Panc1 (cell line): ENCODE data around the gene MNT. TPM values are rescaled to one million over a fixed set of nuclear protein-coding genes. Genes with fewer than 3 reads are reported as not detected.

ENCODE experiments used
- ATAC-seq: fragments of 200-7000 bp; cut with Tn5 transposase; 2 replicates; pipeline ENCODE4 v1.9.1; 2020; ENCODE audit warnings: mild to moderate bottlenecking, moderate library complexity
- BruUV-seq: library from RNA; stranded (reverse); fragments of 400-500 nt; replicated peaks from 2 replicates; lab custom pipeline; 2021; lab: Mats Ljungman, UMichigan
- CTCF ChIA-PET: fragments of 300-600 bp; sonication (Branson Sonifier 250); formaldehyde crosslinking; loops from one replicate; lab custom pipeline; 2022; ENCODE audit warnings: antibody characterized with exemption; lab: Charles Lee
- POLR2A ChIA-PET: fragments of 300-600 bp; sonication (Branson Sonifier 250); formaldehyde crosslinking; loops from one replicate; lab custom pipeline; 2022; ENCODE audit warnings: antibody characterized with exemption; lab: Charles Lee
- DNase-seq: peaks from one replicate; pipeline ENCODE4 v3.0.0-alpha.2; 2010; ENCODE audit warnings: low read depth, low spot score
- H3K27ac ChIP-seq: 2 replicates; pipeline ENCODE4 v1.5.1; 2011; ENCODE audit warnings: mild to moderate bottlenecking, low read length, inconsistent platforms
- H3K27me3 ChIP-seq: fragments of 200-500 bp; sonication (Bioruptor generic); 2 replicates; pipeline ENCODE4 v1.6.0; 2014; ENCODE audit warnings: low read length, inconsistent platforms; ENCODE audit not compliant: control insufficient read depth, insufficient read depth
- H3K36me3 ChIP-seq: fragments of 200-500 bp; sonication (Bioruptor generic); 2 replicates; pipeline ENCODE4 v1.5.1; 2014; ENCODE audit warnings: inconsistent platforms, mild to moderate bottlenecking, low read length, moderate library complexity; ENCODE audit not compliant: control insufficient read depth, insufficient read depth
- H3K4me1 ChIP-seq: 2 replicates; pipeline ENCODE4 v1.5.1; 2011; ENCODE audit warnings: inconsistent platforms, mild to moderate bottlenecking, low read length, moderate library complexity; ENCODE audit not compliant: control insufficient read depth, insufficient read depth
- H3K4me3 ChIP-seq, 2 experiments: 2 replicates each; pipeline ENCODE4 v1.5.1; 2011 to 2012; ENCODE audit warnings: low read depth in 2 of 2, low read length in 2 of 2, mild to moderate bottlenecking in 2 of 2, inconsistent platforms in 1 of 2, moderate library complexity in 1 of 2
- H3K9me3 ChIP-seq: fragments of 200-500 bp; sonication (Bioruptor generic); 2 replicates; pipeline ENCODE4 v1.5.1; 2014; ENCODE audit warnings: low read depth, mild to moderate bottlenecking, inconsistent platforms, low read length, moderate library complexity; ENCODE audit not compliant: control insufficient read depth, insufficient read depth
- POLR2AphosphoS5 ChIP-seq: IDR thresholded peaks from 2 replicates; pipeline ENCODE4 v1.6.1; 2012; ENCODE audit warnings: mild to moderate bottlenecking, low read depth, low read length, moderate library complexity
- SIN3A ChIP-seq: IDR thresholded peaks from 2 replicates; pipeline ENCODE4 v1.6.1; 2012; ENCODE audit warnings: low read depth, mild to moderate bottlenecking, low read length, moderate library complexity, borderline replicate concordance; ENCODE audit not compliant: insufficient read depth
- TCF7L2 ChIP-seq: IDR thresholded peaks from 2 replicates; pipeline ENCODE4 v1.6.1; 2011; ENCODE audit warnings: mild to moderate bottlenecking, low read depth, low read length, inconsistent platforms
- in situ Hi-C: cut with HindIII; loops from 2 replicates; pipeline ENCODE4 v1.10.0; 2016; ENCODE audit warnings: low sequenced_read_pairs, low pct_unique_long_range_greater_than_20kb
- intact Hi-C: fragments of 100-400 bp; cut with micrococcal nuclease; formaldehyde crosslinking; loops from one replicate; pipeline ENCODE4 v1.10.0; 2022; ENCODE audit not compliant: unreplicated experiment
- total RNA-seq: library from RNA; stranded (reverse); gene quantifications from one replicate; pipeline ENCODE4 v1.2.1, GENCODE V29; 2021; ENCODE audit not compliant: unreplicated experiment
- TF ChIP-seq, protein P1 (sequence below), 2 experiments: IDR thresholded peaks; 2 replicates each; pipeline ENCODE4 v1.6.1; 2011 to 2012; ENCODE audit warnings: low read depth in 2 of 2, control low read depth in 1 of 2, low read length in 1 of 2, mild to moderate bottlenecking in 1 of 2, moderate library complexity in 1 of 2; ENCODE audit not compliant: insufficient read depth in 1 of 2
- TF ChIP-seq, protein P2 (sequence below): fragments of 450-650 bp; IDR thresholded peaks from 2 replicates; pipeline ENCODE4 v1.5.1; 2017; ENCODE audit warnings: mild to moderate bottlenecking

MNT gene
- total RNA-seq, 1 experiment from 2014 or later = 31.8 TPM

GRCh38 chr17:2363851-2364762 lies 36.8 kb downstream of the MNT start:
- Histone ChIP-seq H3K36me3 (no peaks in the 10 kb centered on the region), H3K4me3 (no peak overlapping the region), H3K27ac (no peak overlapping the region), H3K27me3 (no peaks in the 10 kb centered on the region), H3K4me1 (no peaks in the 10 kb centered on the region), H3K9me3 (no peaks in the 10 kb centered on the region)
- CTCF ChIA-PET = no interaction called here
- intact Hi-C loops (no loop called here), in situ Hi-C loops (no loop called here)
- no peak for ATAC-seq
- no peak for DNase-seq
- POLR2A ChIA-PET = no interaction called here
- BruUV-seq = TSS peak; percentile 55
- TF ChIP-seq TCF7L2 (no peak), POLR2AphosphoS5 (no peak), SIN3A (no peak)
- TF ChIP-seq, protein P1, sequence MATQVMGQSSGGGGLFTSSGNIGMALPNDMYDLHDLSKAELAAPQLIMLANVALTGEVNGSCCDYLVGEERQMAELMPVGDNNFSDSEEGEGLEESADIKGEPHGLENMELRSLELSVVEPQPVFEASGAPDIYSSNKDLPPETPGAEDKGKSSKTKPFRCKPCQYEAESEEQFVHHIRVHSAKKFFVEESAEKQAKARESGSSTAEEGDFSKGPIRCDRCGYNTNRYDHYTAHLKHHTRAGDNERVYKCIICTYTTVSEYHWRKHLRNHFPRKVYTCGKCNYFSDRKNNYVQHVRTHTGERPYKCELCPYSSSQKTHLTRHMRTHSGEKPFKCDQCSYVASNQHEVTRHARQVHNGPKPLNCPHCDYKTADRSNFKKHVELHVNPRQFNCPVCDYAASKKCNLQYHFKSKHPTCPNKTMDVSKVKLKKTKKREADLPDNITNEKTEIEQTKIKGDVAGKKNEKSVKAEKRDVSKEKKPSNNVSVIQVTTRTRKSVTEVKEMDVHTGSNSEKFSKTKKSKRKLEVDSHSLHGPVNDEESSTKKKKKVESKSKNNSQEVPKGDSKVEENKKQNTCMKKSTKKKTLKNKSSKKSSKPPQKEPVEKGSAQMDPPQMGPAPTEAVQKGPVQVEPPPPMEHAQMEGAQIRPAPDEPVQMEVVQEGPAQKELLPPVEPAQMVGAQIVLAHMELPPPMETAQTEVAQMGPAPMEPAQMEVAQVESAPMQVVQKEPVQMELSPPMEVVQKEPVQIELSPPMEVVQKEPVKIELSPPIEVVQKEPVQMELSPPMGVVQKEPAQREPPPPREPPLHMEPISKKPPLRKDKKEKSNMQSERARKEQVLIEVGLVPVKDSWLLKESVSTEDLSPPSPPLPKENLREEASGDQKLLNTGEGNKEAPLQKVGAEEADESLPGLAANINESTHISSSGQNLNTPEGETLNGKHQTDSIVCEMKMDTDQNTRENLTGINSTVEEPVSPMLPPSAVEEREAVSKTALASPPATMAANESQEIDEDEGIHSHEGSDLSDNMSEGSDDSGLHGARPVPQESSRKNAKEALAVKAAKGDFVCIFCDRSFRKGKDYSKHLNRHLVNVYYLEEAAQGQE (IDR thresholded peaks at IDR 0.05; ENCODE audit: insufficient read depth in 1 of 2, low read depth in 2 of 2, low read length in 1 of 2) = no peak

DNA sequence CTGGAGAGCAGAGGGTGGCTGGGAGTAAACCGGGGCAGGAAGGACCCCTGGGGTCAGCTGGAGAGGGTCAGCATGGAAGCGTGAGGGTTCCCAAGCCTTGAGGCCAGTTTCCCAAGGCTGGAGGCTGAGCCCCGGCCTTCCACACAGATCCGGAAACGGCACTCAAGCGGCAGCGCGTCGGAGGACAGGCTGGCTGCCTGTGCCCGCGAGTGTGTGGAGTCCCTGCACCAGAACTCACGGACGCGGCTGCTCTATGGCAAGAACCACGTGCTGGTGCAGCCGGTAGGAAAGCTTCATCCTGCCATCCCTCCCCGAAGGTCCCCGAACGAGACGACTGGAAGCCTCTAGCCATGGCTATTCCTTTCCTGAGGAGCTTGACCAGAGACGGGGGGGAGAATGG lies 37.5 kb downstream of the MNT start:
- DNase-seq = no peak
- no peaks in the 10 kb centered on the region for H3K27me3 ChIP-seq
- H3K9me3 ChIP-seq = no peaks in the 10 kb centered on the region
- no TSS peak for BruUV-seq
- H3K4me1 ChIP-seq = no peaks in the 10 kb centered on the region
- in situ Hi-C loops (no loop called here), intact Hi-C loops (no loop called here)
- no peak overlapping the region for H3K4me3 ChIP-seq
- no peak for ATAC-seq
- H3K27ac ChIP-seq = no peak overlapping the region
- ChIA-PET POLR2A (no interaction called here), CTCF (no interaction called here)
- TF ChIP-seq, protein P1 (IDR thresholded peaks at IDR 0.05; ENCODE audit: insufficient read depth in 1 of 2, low read depth in 2 of 2, low read length in 1 of 2) = no peak
- no peak for TF ChIP-seq SIN3A
- TF ChIP-seq, protein P2, sequence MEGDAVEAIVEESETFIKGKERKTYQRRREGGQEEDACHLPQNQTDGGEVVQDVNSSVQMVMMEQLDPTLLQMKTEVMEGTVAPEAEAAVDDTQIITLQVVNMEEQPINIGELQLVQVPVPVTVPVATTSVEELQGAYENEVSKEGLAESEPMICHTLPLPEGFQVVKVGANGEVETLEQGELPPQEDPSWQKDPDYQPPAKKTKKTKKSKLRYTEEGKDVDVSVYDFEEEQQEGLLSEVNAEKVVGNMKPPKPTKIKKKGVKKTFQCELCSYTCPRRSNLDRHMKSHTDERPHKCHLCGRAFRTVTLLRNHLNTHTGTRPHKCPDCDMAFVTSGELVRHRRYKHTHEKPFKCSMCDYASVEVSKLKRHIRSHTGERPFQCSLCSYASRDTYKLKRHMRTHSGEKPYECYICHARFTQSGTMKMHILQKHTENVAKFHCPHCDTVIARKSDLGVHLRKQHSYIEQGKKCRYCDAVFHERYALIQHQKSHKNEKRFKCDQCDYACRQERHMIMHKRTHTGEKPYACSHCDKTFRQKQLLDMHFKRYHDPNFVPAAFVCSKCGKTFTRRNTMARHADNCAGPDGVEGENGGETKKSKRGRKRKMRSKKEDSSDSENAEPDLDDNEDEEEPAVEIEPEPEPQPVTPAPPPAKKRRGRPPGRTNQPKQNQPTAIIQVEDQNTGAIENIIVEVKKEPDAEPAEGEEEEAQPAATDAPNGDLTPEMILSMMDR = no peak
- no peak for TF ChIP-seq POLR2AphosphoS5
- TF ChIP-seq TCF7L2 = no peak
- H3K36me3 ChIP-seq = no peaks in the 10 kb centered on the region
